ENCODE data around the gene NPRL2.
"Not testable (repeated sequence)": the region's sequence is repeated elsewhere in the genome, so short reads cannot be mapped to it uniquely, and the experiment has no call there.

NPRL2 gene

GRCh38 chr3:50326182-50326541, 24.4 kb downstream of the NPRL2 start:
- no peak for DNase-seq

GRCh38 chr3:50325497-50326181, 24.9 kb downstream of the NPRL2 start:
- DNase-seq: no peak

DNA sequence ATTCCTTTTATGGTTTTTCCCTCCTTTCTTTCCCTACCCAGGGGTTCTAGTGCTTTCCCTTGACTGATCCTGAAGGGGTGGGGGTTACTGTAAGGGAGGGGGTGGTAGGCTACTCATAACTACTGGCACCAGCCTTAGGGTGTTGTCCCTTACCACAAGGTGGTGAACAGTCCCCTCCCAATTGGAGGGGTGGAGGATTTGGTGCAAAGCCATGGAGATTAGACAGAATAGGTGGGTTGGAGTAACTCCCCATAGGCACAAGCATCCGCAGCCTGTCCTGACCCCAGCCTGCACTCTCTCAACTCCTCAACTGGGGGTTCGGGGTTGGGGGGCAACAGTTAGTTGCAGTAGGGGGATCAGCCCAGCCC, 25.5 kb downstream of the NPRL2 start:
- DNase-seq: no peak

GRCh38 chr3:50324351-50325112, 26.0 kb downstream of the NPRL2 start:
- DNase-seq: peak; percentile 72 to 77

DNA sequence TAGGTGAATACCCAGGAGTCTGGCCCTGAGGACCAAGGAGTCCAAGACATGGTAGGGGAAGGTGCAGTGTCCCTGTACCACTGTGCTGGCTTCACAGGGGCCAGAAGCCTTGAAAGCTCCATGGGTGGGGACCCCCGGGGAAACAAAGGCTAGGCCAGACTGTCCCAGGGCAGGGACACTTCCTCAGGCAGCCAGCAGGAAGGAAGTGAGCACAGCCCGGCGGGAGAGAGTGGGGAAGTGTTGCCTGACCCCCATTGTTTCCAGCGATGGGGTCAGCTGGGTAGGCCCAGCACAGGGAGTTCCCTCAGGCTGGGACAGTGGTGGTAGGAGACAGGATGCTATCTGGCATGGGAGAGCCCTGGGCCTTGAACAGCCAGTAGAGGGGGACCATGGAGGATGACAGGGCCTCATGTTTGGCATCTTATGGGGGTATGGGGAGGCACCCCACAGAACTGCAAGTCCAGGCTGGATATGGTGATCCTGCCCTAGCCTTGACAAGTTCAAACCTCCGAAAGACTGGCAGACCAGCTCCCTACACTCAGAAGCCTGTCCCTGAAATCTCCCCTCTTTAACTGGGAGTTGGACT, 26.9 kb downstream of the NPRL2 start:
- DNase-seq: no peak

- DNase-seq: no peak
Measured at GRCh38 chr3:50323092-50323600, 27.4 kb downstream of the NPRL2 start.

DNA sequence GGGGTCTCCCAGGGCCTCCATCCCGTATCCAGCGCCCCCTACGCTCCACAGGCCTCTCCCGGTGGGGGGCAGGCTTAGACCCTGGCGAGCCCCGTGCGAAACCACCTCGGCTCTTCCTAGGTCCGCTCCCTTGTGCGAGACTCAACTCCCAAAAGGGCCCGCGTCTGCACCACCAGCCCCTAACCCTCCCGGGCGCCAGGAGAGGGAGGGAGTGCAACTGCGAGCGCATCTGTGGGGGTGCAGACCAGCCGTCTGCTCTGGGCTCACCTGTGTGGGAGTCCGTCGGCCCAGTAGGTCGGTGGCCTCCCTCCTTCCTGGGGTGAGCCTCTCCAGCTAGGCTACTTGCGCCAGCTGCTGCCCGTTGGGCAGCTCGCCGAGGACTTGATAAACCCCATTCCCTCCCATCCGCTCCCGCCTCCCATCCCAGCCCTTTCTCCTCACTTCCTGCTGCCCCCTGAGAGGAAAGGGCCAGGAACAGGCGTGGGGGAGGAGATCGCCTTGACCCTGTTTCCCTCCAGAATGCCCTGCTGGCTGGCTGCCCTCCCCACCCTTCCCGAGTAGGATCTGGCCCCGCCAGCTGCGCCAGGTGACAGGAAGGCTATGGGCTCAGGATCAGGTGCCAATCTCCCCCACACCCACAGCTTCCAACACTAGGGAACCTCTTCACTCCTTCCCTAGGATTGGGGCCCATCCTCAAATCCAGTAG, 28.0 kb downstream of the NPRL2 start, which contains the start of gene HYAL2:
TSS of gene HYAL2 (minus strand) at position 360 of the 706 bp plus-strand sequence. CDS start 2,256 bp downstream, outside the sequence.
- DNase-seq: no peak

GRCh38 chr3:50322115-50322385, 28.5 kb downstream of the NPRL2 start:
- no peak for DNase-seq

DNA sequence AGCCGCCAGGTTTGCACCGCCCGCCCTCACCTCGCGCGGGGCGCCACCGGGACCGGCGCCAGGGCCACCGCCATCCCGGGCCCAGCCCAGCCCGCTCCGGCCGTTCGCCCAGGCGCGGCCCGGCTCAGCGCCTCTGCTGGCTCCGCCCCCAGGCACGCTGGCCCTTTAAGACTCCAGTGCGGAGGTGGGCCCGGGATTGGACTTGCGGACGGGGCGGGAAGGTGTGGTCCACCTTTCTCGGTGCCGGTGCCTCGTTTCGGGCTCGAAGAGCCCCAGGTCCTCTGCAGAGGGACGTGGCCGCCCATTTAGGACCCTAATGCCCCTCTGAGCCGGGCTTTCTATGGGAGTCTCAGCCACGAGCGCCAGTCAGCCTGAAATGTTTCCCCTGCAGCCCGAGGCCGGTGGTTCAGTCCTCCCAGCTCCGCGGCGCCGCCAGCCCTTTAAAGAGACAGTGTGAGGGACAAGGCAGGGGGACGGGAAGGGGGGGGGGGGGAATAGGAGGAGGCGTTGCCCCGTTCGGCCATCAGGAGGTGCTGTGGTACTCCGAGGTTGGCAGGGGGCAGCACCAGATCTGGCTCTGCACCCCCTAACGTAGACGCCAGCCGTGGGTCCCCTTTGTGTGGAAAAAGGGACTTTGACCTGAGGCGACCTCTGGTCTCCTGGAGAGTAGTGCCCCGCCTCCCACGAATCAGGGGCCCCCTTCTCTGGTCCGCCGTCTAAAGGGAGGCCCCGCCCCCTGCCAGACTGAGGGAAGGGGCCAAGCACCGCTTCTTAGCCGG, 29.1 kb downstream of the NPRL2 start:
- peak; percentile 85 to 87 for DNase-seq

DNA sequence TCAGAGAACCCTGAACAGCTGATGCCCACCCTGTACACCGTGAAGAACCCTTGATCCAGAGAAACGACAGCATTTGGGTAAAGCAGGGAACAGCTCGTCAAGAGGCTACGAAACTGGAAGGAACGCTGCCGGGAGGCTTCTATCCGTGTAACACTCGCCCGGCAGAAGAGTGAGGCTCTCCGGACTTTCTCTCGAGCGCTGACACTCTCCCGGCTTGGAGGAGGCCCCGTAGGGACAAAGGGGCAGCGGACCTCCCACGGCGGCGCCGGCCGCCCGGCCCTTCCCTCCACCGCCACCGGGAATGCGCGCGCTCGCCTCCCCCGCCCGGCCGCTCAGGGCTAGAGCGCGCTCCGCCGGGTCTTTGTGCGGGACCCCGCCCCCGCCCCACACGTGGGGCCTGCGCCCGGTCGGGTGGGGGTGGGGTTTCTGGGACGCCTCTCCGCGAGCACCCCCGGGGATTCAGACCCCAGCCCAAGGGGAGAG, 29.7 kb downstream of the NPRL2 start:
- peak; percentile 73 to 75 for DNase-seq

GRCh38 chr3:50319894-50320625, 30.5 kb downstream of the NPRL2 start:
- DNase-seq: no peak

DNA sequence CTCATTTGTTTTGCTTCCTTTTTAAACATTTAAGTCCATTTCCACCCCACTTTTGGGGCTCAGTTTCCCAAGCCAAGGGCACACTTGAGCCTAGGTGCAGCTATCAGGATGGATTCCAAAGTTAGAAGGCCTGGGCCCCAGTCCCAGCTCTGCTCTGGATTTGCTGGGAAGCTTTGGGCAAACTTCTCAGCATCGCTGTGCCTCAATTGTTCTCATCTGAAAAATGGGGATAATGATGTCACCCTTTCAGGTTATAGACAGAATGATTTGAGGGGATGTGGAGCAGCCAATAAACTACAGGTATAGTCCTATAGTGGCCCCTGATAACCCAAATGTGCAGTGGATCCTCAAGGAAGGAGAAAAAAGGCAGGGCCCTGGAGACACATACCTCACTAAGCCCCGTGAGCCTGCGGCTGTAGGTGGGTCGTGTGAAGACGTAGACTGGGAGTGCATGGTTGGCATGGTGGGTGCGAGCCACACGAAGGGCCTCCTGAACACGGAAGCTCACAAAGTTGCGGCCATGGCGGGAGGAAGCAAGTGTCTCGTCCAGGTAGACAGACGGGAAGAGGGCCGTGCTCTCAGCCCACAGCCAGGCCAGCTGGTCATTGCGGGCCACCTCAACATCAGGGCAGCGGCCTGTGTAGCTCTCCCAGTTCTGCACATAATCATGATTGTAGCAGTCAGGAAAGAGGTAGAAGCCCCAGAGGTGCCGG, 31.2 kb downstream of the NPRL2 start:
- no peak for DNase-seq

- DNase-seq: no peak
Measured at GRCh38 chr3:50318615-50319014, 32.0 kb downstream of the NPRL2 start.

DNA sequence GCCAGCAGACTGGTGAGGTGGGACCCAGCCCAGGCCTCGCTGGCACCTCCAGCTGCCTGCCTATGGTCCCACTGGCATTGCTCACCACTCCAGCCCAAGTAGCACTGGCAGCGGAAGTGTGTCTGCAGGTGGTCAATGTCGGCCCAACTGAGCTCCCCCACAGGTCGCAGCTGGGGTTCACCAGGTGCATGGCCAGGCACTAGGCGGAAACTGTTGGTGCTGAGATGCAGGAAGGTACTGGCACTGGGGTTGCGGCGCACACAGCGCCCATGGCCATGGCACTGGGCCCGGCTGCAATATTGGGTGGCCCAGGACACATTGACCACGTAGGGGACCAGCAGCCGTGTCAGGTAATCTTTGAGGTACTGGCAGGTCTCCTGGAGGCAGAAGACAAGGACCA, 32.4 kb downstream of the NPRL2 start:
- no peak for DNase-seq

DNA sequence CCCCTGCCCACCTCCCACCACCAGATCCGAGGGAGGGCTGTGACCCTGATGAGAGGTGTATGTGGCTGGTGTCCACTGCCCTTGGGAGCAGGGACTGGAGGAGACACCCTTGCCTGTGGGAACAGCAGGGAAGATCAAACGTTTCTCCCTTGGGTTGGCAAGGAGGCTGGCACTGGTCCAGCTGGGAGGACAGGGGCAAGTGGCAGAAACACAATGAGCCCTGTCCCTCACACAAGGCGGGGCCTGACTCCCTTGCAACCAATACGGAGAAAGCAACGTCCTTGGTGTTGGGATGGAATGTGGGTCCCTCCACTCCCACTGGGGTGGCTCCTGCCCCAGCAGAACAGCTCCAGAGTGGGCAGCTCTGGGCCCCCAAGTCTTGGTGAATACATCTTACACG, 33.3 kb downstream of the NPRL2 start:
- DNase-seq: no peak

DNA sequence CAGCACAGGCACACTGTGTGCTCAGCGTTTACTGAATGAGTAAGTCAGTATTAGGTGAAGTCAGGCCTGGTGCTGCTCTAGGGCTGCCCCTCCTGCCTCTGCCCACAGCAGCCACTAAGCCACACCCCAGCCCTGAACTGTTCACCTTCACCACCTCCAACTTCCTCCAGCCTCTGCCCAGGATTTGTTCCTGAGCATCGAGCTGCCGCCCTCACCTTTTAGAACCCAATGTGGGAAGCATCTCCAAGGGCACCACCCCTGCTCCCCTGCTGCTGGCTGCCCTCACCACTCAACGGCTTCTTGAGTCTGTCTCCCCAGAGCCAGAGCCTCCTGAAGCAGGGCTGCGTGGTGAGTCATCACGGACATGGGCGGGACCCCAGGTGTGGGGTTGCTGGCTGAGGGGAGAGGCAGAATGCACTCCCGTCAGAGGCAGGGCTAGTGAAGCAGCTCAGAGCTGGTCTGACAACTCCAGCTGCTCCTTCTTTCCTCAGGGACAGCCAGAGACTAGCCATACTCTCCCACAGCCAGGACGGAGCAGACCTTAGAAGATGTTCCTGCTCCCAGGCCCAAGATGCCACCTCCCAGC, 33.8 kb downstream of the NPRL2 start:
- DNase-seq: peak; percentile 52 to 63

DNA sequence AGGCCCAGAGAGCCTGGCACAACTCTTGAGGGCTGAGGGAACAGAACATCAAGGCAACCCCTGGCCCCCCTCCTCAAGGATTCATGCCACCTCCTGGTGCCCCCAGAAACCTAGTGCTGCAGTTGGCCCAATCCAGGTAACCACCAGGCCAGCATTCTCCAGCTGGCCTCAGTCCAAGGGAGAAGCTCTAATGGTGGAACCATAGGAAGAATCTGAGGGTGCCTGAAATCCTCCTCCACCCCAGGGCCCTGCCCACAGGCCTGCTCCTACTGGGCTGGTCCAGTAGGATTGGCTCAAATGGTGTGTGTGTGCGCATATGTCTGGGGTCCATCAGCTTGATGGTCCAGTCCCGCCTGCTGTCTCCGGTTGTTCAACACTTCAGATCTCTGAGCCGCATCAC, 35.8 kb downstream of the NPRL2 start:
- no peak for DNase-seq

DNA sequence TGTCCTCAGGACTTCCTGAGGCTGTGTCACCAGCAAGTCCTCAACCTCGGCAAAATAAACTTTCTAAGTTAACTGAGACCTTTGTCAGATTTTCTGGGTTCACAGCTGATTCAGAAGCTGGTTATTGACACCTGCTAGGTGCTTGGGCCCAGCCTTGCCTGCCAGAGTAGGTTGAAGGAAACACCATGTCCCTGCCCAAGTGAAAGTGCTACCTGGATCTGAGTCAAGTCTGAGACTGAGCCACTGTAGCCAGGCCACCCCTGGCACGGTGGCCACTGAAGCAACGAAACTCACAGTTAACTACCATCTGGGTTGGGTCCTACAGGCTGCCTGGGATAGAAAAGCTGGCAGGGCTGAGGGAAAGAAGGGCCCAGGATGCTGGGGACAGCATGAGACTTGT, 36.2 kb downstream of the NPRL2 start:
- no peak for DNase-seq

DNA sequence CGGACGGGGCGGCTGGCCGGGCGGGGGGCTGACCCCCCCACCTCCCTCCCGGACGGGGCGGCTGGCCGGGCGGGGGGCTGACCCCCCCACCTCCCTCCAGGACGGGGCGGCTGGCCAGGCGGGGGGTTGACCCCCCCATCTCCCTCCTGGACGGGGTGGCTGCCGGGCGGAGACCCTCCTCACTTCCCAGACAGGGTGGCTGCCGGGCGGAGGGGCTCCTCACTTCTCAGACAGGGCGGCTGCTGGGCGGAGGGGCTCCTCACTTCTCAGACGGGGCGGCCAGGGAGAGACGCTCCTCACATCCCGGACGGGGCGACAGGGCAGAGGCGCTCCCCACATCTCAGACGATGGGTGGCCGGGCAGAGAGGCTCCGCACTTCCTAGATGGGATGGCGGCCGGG, 38.5 kb downstream of the NPRL2 start:
- DNase-seq: not testable (repeated sequence)

GRCh38 chr3:50304601-50305000, 46.0 kb downstream of the NPRL2 start:
- no peak for DNase-seq
